Motor neuron (in vitro differentiated cells): Measurements from ENCODE around the gene DMAC2. TPM values are rescaled to one million over a fixed set of nuclear protein-coding genes. Genes with fewer than 3 reads are reported as not detected.
"Not testable (repeated sequence)": the region's sequence is repeated elsewhere in the genome, so short reads cannot be mapped to it uniquely, and the experiment has no call there.

Experiments
- ATAC-seq, 8 experiments: fragments of 200-7000 bp; cut with Tn5 transposase; replicated peaks in 6 of 8; 2 replicates each; pipeline ENCODE4 v1.8.0; 2021; ENCODE audit warnings: mild to moderate bottlenecking in 8 of 8, moderate library complexity in 8 of 8
- H3K27ac ChIP-seq, 2 donors: fragments of 250-450 bp; sonication (Bioruptor Pico); 2 replicates each; pipeline ENCODE4 v1.9.0; 2021; ENCODE audit warnings: antibody characterized with exemption in 2 of 2, mild to moderate bottlenecking in 2 of 2, moderate library complexity in 1 of 2
- H3K4me1 ChIP-seq, 2 donors: fragments of 250-450 bp; sonication (Bioruptor Pico); replicated peaks in 1 of 2; 2 replicates each; pipeline ENCODE4 v1.6.1; 2021; ENCODE audit warnings: antibody characterized with exemption in 2 of 2, mild to moderate bottlenecking in 2 of 2, moderate library complexity in 1 of 2
- H3K4me3 ChIP-seq, 5 donors: fragments of 250-450 bp; sonication (Bioruptor Pico); 2 replicates each; pipeline ENCODE4 v1.9.0; 2021; ENCODE audit warnings: antibody characterized with exemption in 5 of 5, mild to moderate bottlenecking in 5 of 5, moderate library complexity in 4 of 5
- WGBS, 10 experiments: fragments of 450-650 bp; shearing (Covaris generic); methylation state at CpG; one replicate each; pipeline ENCODE4 v1.0.0; 2022; 5-methylcytosine and 5-hydroxymethylcytosine counted together
- in situ Hi-C, 9 experiments: fragments of 400-800 bp; cut with MboI; loops; one replicate each; pipeline ENCODE4 v1.15.0; 2021; ENCODE audit warnings: low sequenced_read_pairs in 9 of 9, low pct_unique_long_range_greater_than_20kb in 2 of 9; ENCODE audit not compliant: unreplicated experiment in 9 of 9
- total RNA-seq, 8 experiments: library from RNA; unstranded; fragments of 300-600 nt; gene quantifications; 2 replicates each; pipeline versions ENCODE4 v1.2.3 to v1.2.4, GENCODE V29; 2022

Gene DMAC2
- total RNA-seq, 8 experiments from 2014 or later, result 26.5 to 47.4 (median 33.7) TPM

DNA sequence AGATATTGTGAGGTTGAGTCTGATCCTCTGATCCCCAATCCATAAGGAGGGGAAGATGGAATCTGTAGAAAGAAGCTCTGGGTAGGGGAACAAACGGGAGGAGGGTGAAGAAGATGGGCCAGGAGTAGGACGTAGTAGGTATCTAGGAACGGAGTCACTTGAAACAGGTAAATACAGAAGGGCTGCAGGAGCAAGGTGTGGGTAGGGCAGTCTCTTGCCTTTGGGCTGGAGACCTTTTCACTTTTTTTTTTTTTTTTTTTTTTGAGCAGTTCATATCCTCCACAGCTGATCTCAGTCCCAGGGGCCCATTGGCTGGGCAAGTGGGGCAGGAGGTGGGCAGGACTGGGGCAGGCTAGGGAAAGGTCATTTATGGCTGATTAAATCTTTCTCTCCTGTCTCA lies 40.6 kb downstream of the DMAC2 start:
- Histone ChIP-seq H3K27ac (no peak overlapping the region), H3K4me3 (peak overlapping the region in 1 of 5 donors; percentile 97)
- in situ Hi-C loops, result no loop called here

GRCh38 chr19:41398598-41398997 lies 41.1 kb downstream of the DMAC2 start:
- H3K4me1 ChIP-seq, result peaks cover 11 to 13% of the 10 kb centered on the region in 2 donors
- 8 to 83% (median 36%) methylated on average over 1 to 3 of the region's 3 CpGs; no CpG with 5 or more reads in 2 of the 10 experiments for WGBS, 10 experiments
- peak overlapping the region; percentile 66 to 99 (median 87) for H3K4me3 ChIP-seq
- no peak for ATAC-seq
- peak overlapping the region in 1 of 2 donors; percentile 100 for H3K27ac ChIP-seq
- in situ Hi-C loops, result no loop called here

More for the DNA sequence above, 40.6 kb downstream of the DMAC2 start:
- peaks cover 11 to 13% of the 10 kb centered on the region in 2 donors for H3K4me1 ChIP-seq
- 40 to 78% (median 67%) methylated on average over 1 to 3 of the region's 3 CpGs; no CpG with 5 or more reads in 4 of the 10 experiments for WGBS, 10 experiments
- ATAC-seq, result no peak

DNA sequence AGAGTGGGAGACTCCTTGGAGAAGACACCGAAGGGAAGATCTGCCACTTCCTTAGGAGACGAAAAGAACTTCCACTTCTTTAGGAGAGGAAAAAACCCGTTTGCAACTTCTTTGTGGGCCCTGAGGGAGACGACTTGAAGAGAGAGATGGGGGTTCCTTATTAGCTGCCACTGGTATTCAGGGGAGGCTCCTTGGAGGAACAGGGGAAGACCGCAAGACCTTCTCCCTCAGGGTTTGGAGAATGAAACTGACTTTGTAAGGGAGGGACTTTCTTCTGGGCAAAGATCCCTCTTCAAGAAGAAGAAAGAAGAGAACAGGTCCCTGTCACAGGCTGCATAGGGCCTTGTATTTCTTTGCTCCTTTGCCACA lies 41.7 kb downstream of the DMAC2 start:
- in situ Hi-C loops, result no loop called here
- H3K27ac ChIP-seq, result peak overlapping the region; percentile 99 to 100
- peak in 2 of 8 experiments; percentile 2 to 3 for ATAC-seq
- 0 to 4% (median 0%) methylated on average over 1 to 5 of the region's 5 CpGs; no CpG with 5 or more reads in 1 of the 10 experiments for WGBS, 10 experiments
- H3K4me1 ChIP-seq, result peaks cover 11 to 13% of the 10 kb centered on the region in 2 donors
- H3K4me3 ChIP-seq, result peak overlapping the region; percentile 66 to 99 (median 87)

DNA sequence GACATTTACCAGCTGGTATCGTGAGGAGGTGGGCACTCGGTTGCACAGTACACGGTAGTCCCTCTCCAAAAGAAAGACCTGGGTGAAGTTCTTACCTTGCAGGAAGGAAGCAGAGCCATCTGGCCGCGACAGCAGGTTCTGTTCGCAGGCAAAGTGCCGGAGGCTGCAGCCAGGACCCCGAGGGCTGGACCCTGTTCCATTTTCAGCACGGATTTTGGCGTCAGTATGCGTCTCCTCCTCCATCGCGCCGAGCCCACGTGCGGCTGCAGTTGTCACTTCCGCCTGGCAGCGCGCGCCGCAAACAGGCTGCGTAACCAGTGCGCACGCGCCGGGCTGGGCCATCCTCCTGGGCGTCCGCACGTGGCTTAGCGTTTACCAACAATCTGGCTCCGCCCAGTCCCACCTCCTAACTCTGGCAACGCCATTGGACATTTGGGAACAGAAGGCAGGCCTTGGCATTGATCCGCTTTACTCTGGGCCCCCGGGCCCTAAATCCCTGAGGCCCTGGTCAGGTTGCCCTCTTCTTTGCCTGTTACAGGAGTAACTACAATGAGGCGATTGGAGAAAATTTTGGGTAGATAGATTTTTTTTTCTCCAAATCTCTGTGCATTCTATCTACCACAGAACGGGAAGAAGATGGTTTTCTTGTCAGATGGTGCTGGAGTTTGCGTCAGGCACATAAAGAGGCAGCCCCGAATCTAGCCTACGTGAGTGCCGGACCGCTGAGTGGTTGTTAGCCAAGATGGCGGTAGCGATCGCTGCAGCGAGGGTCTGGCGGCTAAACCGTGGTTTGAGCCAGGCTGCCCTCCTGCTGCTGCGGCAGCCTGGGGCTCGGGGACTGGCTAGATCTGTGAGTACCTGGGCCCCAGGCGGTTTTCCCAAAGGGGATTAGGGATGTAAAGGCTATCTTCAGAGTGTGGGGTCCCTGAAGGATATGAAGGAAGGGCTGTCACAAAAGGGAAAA lies 42.3 kb downstream of the DMAC2 start, which contains the start of the genes BCKDHA and EXOSC5:
TSS of gene BCKDHA (plus strand) at position 733 of the 964 bp plus-strand sequence. CDS start at position 743, 10 bp downstream.
TSS of gene EXOSC5 (minus strand) at position 274 of the 964 bp plus-strand sequence. CDS start at position 243, 31 bp downstream.
- peak; percentile 92 to 99 (median 99) for ATAC-seq
- in situ Hi-C loops, result no loop called here
- peak within 1 kb of the TSS; percentile 99 to 100 for H3K27ac ChIP-seq
- 0 to 5% (median 0%) methylated on average over 1 to 34 of the region's 50 CpGs; no CpG with 5 or more reads in 1 of the 10 experiments for WGBS, 10 experiments
- peaks cover 11 to 13% of the 10 kb centered on the region in 2 donors for H3K4me1 ChIP-seq
- H3K4me3 ChIP-seq, result peak within 1 kb of the TSS; percentile 66 to 99 (median 87)

GRCh38 chr19:41395355-41395754 lies 44.4 kb downstream of the DMAC2 start:
- Histone ChIP-seq H3K27ac (no peak overlapping the region), H3K4me1 (peaks cover 11 to 13% of the 10 kb centered on the region in 2 donors), H3K4me3 (no peak overlapping the region)
- in situ Hi-C loops, result no loop called here
- 43 to 100% (median 76%) methylated on average over 1 to 5 of the region's 6 CpGs; no CpG with 5 or more reads in 4 of the 10 experiments for WGBS, 10 experiments
- ATAC-seq, result no peak

DNA sequence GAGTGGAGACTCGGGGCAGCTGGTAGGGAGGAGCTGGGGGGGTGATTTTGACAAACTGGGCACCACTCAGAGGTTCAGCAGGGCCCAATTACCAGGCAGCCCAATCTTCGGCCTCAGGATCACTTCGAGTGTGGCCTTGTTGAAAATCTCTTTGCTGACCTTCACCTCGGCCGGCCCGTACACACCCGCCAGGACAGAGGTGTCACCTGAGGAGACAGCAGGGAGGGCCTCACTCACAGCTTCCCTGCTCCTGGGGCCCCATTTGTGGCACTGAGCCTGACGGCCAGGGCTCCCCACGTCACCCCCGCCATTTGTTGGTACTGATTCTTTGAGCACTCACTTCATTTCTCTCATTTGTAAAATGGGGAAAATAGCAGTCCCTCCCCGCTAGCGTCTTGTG lies 46.9 kb downstream of the DMAC2 start:
- in situ Hi-C loops, result no loop called here
- no peak for ATAC-seq
- Histone ChIP-seq H3K27ac (no peak overlapping the region), H3K4me3 (no peak overlapping the region), H3K4me1 (peaks cover 4 to 5% of the 10 kb centered on the region in 2 donors)
- 27 to 100% (median 83%) methylated on average over 1 to 7 of the region's 12 CpGs; no CpG with 5 or more reads in 2 of the 10 experiments for WGBS, 10 experiments

DNA sequence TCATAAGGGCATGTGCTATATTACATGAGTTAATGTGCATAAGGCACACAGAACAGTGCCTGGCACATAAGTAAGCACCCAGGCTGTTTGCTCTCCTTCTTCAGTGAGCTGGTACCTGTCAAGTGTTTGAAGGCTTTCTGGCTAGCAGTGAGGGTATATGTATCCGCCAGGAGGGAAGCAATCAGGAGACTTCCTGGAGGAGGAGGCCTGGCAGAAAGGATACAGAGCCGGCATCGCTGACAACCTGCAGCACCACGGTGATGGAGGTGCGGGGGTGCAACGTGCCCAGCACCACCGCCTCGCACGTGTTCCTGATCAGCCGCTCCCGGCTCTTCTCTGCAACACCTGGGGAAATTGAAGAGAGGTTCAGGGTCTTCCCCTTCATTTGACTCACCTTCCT lies 48.1 kb downstream of the DMAC2 start:
- 33 to 100% (median 93%) methylated on average over 1 to 8 of the region's 11 CpGs; no CpG with 5 or more reads in 5 of the 10 experiments for WGBS, 10 experiments
- ATAC-seq, result no peak
- Histone ChIP-seq H3K4me1 (peaks cover 4 to 5% of the 10 kb centered on the region in 2 donors), H3K4me3 (no peak overlapping the region), H3K27ac (no peak overlapping the region)
- in situ Hi-C loops, result no loop called here

DNA sequence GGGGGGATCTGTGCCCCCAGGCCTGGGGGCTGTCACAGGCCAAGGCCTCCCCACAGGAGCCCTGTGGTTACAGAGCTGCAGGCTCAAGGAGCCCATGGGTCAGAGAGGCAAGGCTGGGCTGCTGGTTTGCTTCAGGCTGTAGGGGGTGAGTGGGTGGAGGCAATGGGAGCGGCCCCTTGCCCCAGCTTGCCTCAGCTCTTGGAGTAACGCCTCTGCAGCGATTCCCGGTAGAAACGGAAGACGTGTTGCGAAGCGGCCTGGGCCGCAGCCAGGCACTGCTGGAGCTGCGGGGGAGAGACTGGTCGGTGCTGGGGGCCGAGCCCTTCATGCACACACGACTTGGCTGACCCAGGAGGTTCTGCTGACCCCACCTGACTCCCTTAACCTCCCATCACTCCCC lies 53.3 kb downstream of the DMAC2 start:
- ATAC-seq, result peak in 1 of 8 experiments; percentile 82
- H3K4me3 ChIP-seq, result no peak overlapping the region
- WGBS, 10 experiments, result 81 to 100% (median 93%) methylated on average over 3 to 6 of the region's 13 CpGs; no CpG with 5 or more reads in 7 of the 10 experiments
- H3K27ac ChIP-seq, result no peak overlapping the region
- H3K4me1 ChIP-seq, result no peaks in the 10 kb centered on the region
- in situ Hi-C loops, result no loop called here

GRCh38 chr19:41384351-41384750 lies 55.4 kb downstream of the DMAC2 start:
- no peak for ATAC-seq

GRCh38 chr19:41381536-41381935 lies 58.2 kb downstream of the DMAC2 start:
- H3K27ac ChIP-seq, in situ Hi-C loops, H3K4me1 ChIP-seq, ATAC-seq, H3K4me3 ChIP-seq: not testable (repeated sequence)
- WGBS, 10 experiments, result 80 to 100% (median 94%) methylated on average over 1 to 5 of the region's 8 CpGs; no CpG with 5 or more reads in 3 of the 10 experiments

More at GRCh38 chr19:41384351-41384750, 55.4 kb downstream of the DMAC2 start:
- no peak overlapping the region for H3K4me3 ChIP-seq
- H3K4me1 ChIP-seq, result no peaks in the 10 kb centered on the region
- in situ Hi-C loops, result no loop called here
- no peak overlapping the region for H3K27ac ChIP-seq
- WGBS, 10 experiments, result 83 to 100% (median 83%) methylated on average over 1 to 4 of the region's 5 CpGs; no CpG with 5 or more reads in 7 of the 10 experiments
